Suprapubic skin (tissue), 3 donors: Measurements from ENCODE around the gene UMAD1.

Experiments used
- POLR2AphosphoS5 ChIP-seq, 3 donors: sonication (generic); formaldehyde crosslinking; IDR thresholded peaks; one replicate each; pipeline ENCODE4 v1.6.1; 2017; ENCODE audit warnings: antibody characterized with exemption in 3 of 3
- TF ChIP-seq, protein P1 (sequence below), 2 donors: fragments of 200-600 bp in 1 of 2; fragments of 450-650 bp in 1 of 2; sonication (generic) in 1 of 2; IDR thresholded peaks; one replicate each; pipeline ENCODE4 v1.5.1; 2016 to 2019; ENCODE audit warnings: antibody characterized with exemption in 2 of 2, mild to moderate bottlenecking in 1 of 2, moderate library complexity in 1 of 2

DNA sequence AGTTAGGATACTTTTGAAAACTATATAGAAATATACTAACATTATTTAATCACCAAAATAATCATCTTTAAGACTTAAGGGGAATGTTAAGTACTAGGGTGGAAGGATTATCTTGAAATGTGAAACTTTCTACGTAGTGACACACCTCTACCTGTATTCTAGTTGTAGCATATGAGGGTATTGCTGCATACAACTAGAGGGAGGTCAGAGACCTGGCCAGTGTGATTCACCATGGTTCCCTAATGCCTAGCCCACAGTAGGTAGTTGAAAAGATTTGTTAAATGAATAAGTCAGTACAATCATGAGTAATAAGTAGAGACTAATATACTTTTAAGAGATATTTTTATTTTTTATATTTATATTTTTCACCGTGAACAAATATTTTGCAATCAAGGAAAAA, 162.0 kb downstream of the UMAD1 start:
- TF ChIP-seq, protein P1, sequence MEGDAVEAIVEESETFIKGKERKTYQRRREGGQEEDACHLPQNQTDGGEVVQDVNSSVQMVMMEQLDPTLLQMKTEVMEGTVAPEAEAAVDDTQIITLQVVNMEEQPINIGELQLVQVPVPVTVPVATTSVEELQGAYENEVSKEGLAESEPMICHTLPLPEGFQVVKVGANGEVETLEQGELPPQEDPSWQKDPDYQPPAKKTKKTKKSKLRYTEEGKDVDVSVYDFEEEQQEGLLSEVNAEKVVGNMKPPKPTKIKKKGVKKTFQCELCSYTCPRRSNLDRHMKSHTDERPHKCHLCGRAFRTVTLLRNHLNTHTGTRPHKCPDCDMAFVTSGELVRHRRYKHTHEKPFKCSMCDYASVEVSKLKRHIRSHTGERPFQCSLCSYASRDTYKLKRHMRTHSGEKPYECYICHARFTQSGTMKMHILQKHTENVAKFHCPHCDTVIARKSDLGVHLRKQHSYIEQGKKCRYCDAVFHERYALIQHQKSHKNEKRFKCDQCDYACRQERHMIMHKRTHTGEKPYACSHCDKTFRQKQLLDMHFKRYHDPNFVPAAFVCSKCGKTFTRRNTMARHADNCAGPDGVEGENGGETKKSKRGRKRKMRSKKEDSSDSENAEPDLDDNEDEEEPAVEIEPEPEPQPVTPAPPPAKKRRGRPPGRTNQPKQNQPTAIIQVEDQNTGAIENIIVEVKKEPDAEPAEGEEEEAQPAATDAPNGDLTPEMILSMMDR (IDR thresholded peaks at IDR 0.05), result no peak
- no peak for TF ChIP-seq POLR2AphosphoS5 (IDR thresholded peaks at IDR 0.05)
